Tongue (tissue), 2 donors: ENCODE measurements around the gene DIP2C. TPM values are rescaled to one million over a fixed set of nuclear protein-coding genes. Genes with fewer than 3 reads are reported as not detected.
A peak's percentile ranks its signal among the peaks of the same experiment; 100 is the strongest.
"Not testable (repeated sequence)": the region's sequence is repeated elsewhere in the genome, so short reads cannot be mapped to it uniquely, and the experiment has no call there.

Experiments used
- DNase-seq: peaks from one replicate; pipeline ENCODE4 v3.0.0-alpha.2; 2015
- total RNA-seq: library from RNA; depleted of rRNA; stranded (reverse); fragments of >200 nt; gene quantifications from one replicate; pipeline ENCODE4 v1.2.3, GENCODE V29; 2014

DIP2C gene
- total RNA-seq, 1 donor from 2014 or later: 39.0 TPM

GRCh38 chr10:693506-693905 lies 4.0 kb upstream of the DIP2C start:
- no peak for DNase-seq

- no peak for DNase-seq
Observed at GRCh38 chr10:692682-693351, 3.3 kb upstream of the DIP2C start.

DNA sequence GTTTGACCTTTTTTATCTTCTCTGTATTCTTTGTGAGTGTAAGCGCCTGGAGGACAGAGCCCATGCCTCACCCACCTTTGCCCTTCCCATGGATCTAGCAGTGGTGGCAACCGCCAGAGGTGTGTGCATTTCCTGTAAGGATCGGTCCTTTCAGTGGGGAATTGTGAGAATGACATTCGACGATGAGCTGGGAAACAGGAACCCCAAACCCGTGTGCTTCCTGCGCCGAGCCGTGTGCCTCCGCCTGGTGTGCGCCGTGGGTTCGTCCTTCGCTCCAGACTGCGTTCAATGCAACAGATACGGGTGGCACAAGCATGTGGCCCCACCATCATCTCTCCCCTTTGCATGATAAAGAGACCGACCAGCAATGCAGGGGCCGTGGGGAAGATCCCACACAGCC lies 1.7 kb upstream of the DIP2C start:
- DNase-seq: no peak

DNA sequence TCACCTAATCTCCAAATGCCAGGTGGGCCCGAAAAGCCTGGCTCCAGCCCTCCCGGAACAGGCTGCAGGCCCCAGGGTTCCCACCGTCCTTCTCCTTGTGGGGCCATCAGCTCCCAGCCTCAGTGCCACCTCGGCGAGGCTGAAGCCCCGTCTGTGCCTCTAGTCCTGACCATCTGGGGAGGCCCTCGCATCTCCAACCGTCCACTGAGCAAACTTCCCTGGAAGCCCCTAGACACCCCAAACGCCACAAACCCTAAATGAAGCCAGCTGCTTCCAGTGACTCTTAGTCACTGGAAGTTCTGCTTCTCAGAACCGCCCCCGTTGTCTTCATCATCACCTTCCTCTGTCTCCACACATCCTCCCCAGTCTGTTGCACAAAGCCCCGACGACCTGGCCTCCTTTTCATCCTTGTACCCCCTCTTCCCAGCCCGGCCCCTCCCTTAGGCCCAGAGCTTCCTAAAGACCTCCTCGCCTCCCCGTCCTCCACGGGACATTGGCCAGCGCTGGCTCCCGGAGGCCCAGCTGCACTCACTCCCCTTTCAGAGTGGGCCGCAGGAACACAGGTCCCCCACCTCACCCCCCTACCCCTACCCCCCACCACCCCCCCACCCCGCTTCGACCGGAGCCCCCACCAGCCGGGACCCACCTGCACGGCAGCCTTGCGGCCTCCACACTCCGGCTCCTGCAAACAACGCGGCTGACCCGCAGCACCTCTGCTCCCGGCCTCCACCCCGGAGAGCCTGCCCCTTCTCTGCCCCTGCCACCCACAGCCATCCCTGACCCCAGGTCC lies 1.1 kb upstream of the DIP2C start:
- DNase-seq: no peak

GRCh38 chr10:689121-689451 lies 382 bp downstream of the DIP2C start:
- no peak for DNase-seq

DNA sequence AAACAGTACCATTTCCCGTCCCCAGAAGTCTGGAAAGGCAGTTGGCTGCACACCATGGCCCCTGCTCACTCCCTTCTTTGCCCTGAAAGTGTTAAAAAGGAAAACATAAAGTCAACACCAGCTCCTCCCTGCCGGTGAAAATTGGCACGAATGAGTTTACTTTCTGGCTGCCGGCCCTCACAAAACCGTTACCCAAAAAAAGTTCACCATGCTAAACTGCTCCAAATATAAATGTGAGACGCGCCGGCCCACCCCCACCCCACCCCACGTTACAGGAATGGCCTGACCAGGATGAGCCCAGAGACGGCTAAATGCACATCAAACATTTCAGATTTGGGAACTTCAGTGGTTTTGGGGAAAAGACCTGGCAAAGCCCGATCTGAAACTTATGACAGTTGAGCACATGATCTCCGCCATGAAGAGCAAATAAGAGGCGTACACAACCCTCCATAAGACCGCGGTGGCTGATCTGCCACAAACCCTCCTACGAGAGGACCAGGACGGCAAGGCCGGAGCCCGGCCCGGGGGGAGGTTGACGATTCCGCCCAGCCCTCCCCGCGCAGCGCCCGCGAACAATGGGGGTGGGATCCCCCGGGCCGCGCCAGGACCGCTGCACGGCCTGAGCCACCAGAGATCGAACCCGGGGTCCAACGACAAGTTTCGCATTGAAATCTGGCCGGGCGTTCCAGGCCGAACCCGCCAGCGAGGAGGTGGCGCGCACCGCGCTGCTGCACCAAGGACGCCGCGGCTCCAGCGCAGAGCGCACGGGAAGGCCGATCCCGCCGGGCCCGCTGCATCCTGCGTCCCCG lies 952 bp downstream of the DIP2C start:
- DNase-seq: peak; percentile 62

DNA sequence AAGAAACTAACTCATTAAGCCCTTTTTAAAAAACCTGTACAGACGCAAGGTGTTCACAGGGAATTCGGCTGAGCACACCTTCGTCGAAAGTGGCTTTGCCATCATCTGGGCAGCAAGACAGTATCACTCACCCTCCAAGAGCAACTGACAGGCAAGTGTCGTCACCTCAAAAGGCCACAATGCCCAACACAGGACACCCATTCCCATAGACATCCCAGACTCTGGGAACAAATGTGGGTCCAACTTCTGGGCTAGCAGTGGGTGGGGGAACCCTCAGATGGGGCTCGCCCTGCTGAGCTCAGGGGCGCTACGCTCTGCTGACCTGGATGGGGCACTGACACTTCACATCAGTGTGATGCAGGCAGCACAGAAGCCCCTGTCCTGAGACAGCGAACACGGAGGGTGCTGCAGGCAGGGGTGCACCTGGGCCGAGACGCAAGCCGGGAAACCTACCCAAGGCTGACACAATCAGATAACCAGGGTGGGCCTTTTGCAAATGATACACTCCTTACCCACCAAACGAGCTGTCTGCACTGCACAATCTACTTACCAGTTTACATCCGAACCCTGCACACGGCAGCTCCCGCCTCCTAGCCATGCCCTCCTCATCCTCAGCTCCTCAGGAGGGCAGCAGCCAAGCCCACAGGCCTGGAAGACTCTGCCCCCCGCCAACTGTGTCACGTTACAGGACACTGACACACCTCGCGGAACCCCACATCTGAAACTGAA lies 1.7 kb downstream of the DIP2C start:
- DNase-seq: no peak

- DNase-seq: no peak
Observed at GRCh38 chr10:686155-686931, 3.1 kb downstream of the DIP2C start.

GRCh38 chr10:685613-686012 lies 3.9 kb downstream of the DIP2C start:
- DNase-seq: no peak

- DNase-seq: no peak
Observed at GRCh38 chr10:683448-684071, 5.9 kb downstream of the DIP2C start.

GRCh38 chr10:682931-683447 lies 6.5 kb downstream of the DIP2C start:
- no peak for DNase-seq

DNA sequence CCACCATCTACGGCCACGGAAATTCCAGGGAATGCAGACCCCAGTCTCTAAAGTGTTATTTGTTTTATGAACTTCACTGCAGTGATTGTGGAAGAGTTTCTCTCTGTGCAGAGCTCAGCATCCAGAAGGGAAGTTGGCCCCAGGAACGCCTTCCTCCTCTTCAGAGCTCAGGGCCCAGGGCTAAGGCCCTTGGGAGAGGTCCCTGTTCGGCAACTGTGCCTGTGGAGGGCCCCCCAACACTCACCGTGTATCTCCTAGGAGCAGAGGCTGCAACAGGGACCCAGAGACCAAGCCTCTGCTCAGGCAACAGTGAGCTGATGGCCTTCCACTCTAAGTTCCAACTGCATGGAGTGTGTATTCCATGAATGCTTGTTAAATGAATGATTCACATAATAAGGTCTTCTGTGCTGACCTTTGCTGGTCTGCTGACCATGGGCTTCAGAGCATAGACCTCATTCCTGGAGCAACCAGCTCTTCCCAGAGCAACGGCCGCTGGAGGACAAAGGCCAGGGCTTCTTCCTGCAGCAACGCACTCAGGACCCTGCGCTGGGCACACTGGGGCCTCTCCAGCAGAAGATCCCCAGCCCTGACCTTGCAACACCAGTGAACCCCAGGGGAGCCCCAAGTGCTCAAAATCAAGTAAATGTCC lies 7.7 kb downstream of the DIP2C start:
- no peak for DNase-seq

GRCh38 chr10:680745-681144 lies 8.7 kb downstream of the DIP2C start:
- DNase-seq: no peak

- peak; percentile 85 for DNase-seq
Observed at GRCh38 chr10:680146-680545, 9.3 kb downstream of the DIP2C start.

DNA sequence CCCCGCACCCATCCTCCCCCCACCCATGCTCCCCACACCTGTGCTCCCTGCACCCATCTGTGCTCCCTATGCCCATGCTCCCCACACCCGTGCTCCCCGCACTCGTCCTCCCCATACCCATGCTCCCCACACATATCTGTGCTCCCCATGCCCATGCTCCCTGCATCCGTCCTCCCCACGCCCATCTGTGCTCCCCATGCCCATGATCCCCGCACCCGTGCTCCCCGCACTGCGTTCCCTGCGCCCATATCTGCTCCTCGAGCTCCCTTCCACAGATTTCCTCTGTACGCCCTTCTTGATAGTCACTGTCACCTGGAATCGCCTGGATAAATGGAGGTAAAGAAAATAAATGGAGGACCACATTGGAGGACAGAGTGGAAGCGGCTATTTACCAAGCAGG lies 9.9 kb downstream of the DIP2C start:
- no peak for DNase-seq

GRCh38 chr10:678662-679005 lies 10.8 kb downstream of the DIP2C start:
- not testable (repeated sequence) for DNase-seq

- no peak for DNase-seq
Observed at GRCh38 chr10:677750-678661, 11.5 kb downstream of the DIP2C start.

GRCh38 chr10:677038-677437 lies 12.4 kb downstream of the DIP2C start:
- DNase-seq: no peak

- no peak for DNase-seq
Observed at GRCh38 chr10:676178-676577, 13.3 kb downstream of the DIP2C start.
